NT2/D1 (cell line): Measurements from ENCODE around the gene RPS23.
A peak's percentile ranks its signal among the peaks of the same experiment; 100 is the strongest.

Source experiments
- DNase-seq: peaks from one replicate; pipeline ENCODE4 v3.0.0-alpha.2; 2011; ENCODE audit warnings: low read depth, low spot score
- H3K27me3 ChIP-seq: 2 replicates; pipeline ENCODE4 v1.6.0; 2011; ENCODE audit warnings: mild to moderate bottlenecking; ENCODE audit not compliant: insufficient read length, insufficient read depth
- H3K36me3 ChIP-seq: 2 replicates; pipeline ENCODE4 v1.6.1; 2011; ENCODE audit warnings: mild to moderate bottlenecking, low read length, mixed read lengths; ENCODE audit not compliant: insufficient read depth, insufficient read length
- H3K4me1 ChIP-seq: 2 replicates; pipeline ENCODE4 v1.5.1; 2011; ENCODE audit not compliant: insufficient read depth, insufficient read length
- H3K4me3 ChIP-seq: 2 replicates; pipeline ENCODE4 v1.5.1; 2011; ENCODE audit warnings: low read depth; ENCODE audit not compliant: insufficient read length
- H3K9ac ChIP-seq: 2 replicates; pipeline ENCODE4 v1.6.0; 2011; ENCODE audit warnings: low read depth; ENCODE audit not compliant: insufficient read length
- H3K9me3 ChIP-seq: 2 replicates; pipeline ENCODE4 v1.5.1; 2011; ENCODE audit warnings: mild to moderate bottlenecking, low read length; ENCODE audit not compliant: insufficient read depth
- SUZ12 ChIP-seq: IDR thresholded peaks from 2 replicates; pipeline ENCODE4 v1.6.1; 2011; ENCODE audit not compliant: insufficient read length, insufficient read depth; ENCODE audit errors: extremely low read depth
- YY1 ChIP-seq: IDR thresholded peaks from 2 replicates; pipeline ENCODE4 v1.6.1; 2011; ENCODE audit not compliant: insufficient read length, insufficient read depth
- ZNF274 ChIP-seq: IDR thresholded peaks from 2 replicates; pipeline ENCODE4 v1.6.1; 2011; ENCODE audit warnings: mild to moderate bottlenecking, low read depth, low read length

Gene RPS23

DNA sequence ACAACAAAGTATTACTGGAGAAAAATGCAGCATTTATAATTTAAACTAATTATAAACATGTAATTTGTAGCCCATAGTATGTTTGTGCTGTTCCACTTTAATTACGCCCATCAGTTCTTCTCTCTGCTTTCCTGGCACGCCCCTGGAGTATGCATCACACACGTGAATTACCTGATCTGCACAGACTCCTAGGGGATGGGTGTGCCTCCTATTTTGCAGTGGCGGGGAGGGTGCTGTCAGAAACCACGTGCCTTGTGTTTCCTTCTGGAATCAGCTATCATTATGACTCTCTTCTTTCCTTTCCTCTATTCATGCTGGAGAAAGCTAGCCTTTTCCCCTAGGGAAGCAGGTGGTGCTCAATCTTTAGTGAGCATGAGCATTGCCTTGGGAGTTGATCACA lies 43.3 kb downstream of the RPS23 start:
- H3K9me3 ChIP-seq = no peaks in the 10 kb centered on the region
- H3K9ac ChIP-seq = no peak overlapping the region
- no peaks in the 10 kb centered on the region for H3K4me1 ChIP-seq
- H3K36me3 ChIP-seq = no peaks in the 10 kb centered on the region
- TF ChIP-seq ZNF274 (no peak), SUZ12 (no peak)
- DNase-seq = no peak
- no peaks in the 10 kb centered on the region for H3K27me3 ChIP-seq
- no peak overlapping the region for H3K4me3 ChIP-seq

DNA sequence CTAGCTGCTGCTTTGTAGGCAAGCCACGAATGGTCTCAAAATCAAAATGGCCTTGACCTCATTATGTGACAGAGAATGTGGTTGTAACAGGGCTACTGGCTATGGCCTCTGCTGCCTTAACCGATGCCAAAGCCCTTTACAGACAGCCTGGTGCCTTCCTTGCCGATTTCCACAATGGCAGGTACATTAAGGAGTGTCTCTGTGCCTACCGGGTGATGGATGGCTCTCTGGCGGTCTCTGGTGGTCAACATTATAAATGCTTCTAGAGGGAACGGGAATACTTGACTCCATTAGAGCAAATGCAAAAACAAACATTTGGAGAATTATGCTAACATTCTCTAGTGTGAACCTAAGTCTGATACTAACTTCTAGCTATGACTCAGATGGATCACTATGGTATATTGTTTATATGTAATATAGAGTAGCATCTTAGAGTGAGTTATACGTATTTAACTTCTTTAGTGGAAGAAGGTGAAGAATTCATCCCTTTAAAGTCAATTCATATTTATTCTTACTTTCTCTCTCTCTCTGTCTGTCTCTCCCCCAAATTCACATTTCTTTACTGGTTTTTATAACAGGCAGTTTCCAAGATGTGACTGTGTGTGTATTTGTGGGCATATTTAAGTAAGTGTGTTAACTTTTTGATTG lies 52.5 kb downstream of the RPS23 start:
- TF ChIP-seq ZNF274 = no peak
- no peak for TF ChIP-seq YY1
- TF ChIP-seq SUZ12 = no peak
- H3K4me1 ChIP-seq = peaks cover 2% of the 10 kb centered on the region
- no peak overlapping the region for H3K4me3 ChIP-seq
- H3K36me3 ChIP-seq = no peaks in the 10 kb centered on the region
- no peak overlapping the region for H3K9ac ChIP-seq
- H3K27me3 ChIP-seq = no peaks in the 10 kb centered on the region
- DNase-seq = peak; percentile 38
- H3K9me3 ChIP-seq = no peaks in the 10 kb centered on the region
